ENCODE data around the gene PLCL2. TPM values are rescaled to one million over a fixed set of nuclear protein-coding genes. Genes with fewer than 3 reads are reported as not detected.

The PLCL2 gene
- total RNA-seq, 4 donors from 2014 or later, result 5.1 to 12.3 (median 6.9) TPM

- TF ChIP-seq EP300 (IDR thresholded peaks at IDR 0.05) (no peak), POLR2AphosphoS5 (IDR thresholded peaks at IDR 0.05) (no peak), CTCF (IDR thresholded peaks at IDR 0.05) (no peak), POLR2A (IDR thresholded peaks at IDR 0.05) (no peak)
- H3K4me3 ChIP-seq, result no peak overlapping the region
- H3K4me1 ChIP-seq, result no peaks in the 10 kb centered on the region
- H3K27ac ChIP-seq, result no peak overlapping the region
- ATAC-seq, result no peak
- WGBS, 2 donors (ENCODE audit: low coverage in 1 of 2), result 91 to 100% methylated on average over 1 to 2 of the region's 2 CpGs
- H3K27me3 ChIP-seq, result no peaks in the 10 kb centered on the region
- no peaks in the 10 kb centered on the region for H3K36me3 ChIP-seq
- peaks cover 0 to 15% (median 0%) of the 10 kb centered on the region in 3 donors for H3K9me3 ChIP-seq
These were observed 165.8 kb downstream of the PLCL2 start for GRCh38 chr3:17050506-17050905.

- TF ChIP-seq POLR2A (IDR thresholded peaks at IDR 0.05), result no peak
- no peak for TF ChIP-seq POLR2AphosphoS5 (IDR thresholded peaks at IDR 0.05)
- no peak for TF ChIP-seq EP300 (IDR thresholded peaks at IDR 0.05)
- TF ChIP-seq CTCF (IDR thresholded peaks at IDR 0.05), result no peak
- ATAC-seq, result no peak
- Histone ChIP-seq H3K9me3 (peaks cover 0 to 15% (median 0%) of the 10 kb centered on the region in 3 donors), H3K4me3 (no peak overlapping the region), H3K4me1 (no peaks in the 10 kb centered on the region), H3K36me3 (no peaks in the 10 kb centered on the region), H3K27me3 (no peaks in the 10 kb centered on the region), H3K27ac (no peak overlapping the region)
These were observed 167.6 kb downstream of the PLCL2 start for GRCh38 chr3:17052363-17052762.

GRCh38 chr3:17054301-17054981 lies 169.7 kb downstream of the PLCL2 start:
- no peak overlapping the region for H3K27ac ChIP-seq
- H3K4me3 ChIP-seq, result no peak overlapping the region
- no peaks in the 10 kb centered on the region for H3K27me3 ChIP-seq
- ATAC-seq, result no peak
- WGBS, 2 donors (ENCODE audit: low coverage in 1 of 2), result 79 to 83% methylated on average over 1 of the region's 1 CpG
- H3K4me1 ChIP-seq, result no peaks in the 10 kb centered on the region
- no peaks in the 10 kb centered on the region for H3K36me3 ChIP-seq
- no peak for TF ChIP-seq POLR2A (IDR thresholded peaks at IDR 0.05)
- TF ChIP-seq EP300 (IDR thresholded peaks at IDR 0.05), result no peak
- no peak for TF ChIP-seq CTCF (IDR thresholded peaks at IDR 0.05)
- TF ChIP-seq POLR2AphosphoS5 (IDR thresholded peaks at IDR 0.05), result no peak
- H3K9me3 ChIP-seq, result peaks cover 0 to 10% (median 0%) of the 10 kb centered on the region in 3 donors

- TF ChIP-seq CTCF (IDR thresholded peaks at IDR 0.05) (no peak), POLR2A (IDR thresholded peaks at IDR 0.05) (no peak), POLR2AphosphoS5 (IDR thresholded peaks at IDR 0.05) (no peak), EP300 (IDR thresholded peaks at IDR 0.05) (no peak)
- H3K9me3 ChIP-seq, result peaks cover 0 to 10% (median 0%) of the 10 kb centered on the region in 3 donors
- no peaks in the 10 kb centered on the region for H3K4me1 ChIP-seq
- no peak overlapping the region for H3K4me3 ChIP-seq
- H3K27ac ChIP-seq, result no peak overlapping the region
- H3K27me3 ChIP-seq, result no peaks in the 10 kb centered on the region
- ATAC-seq, result no peak
- H3K36me3 ChIP-seq, result no peaks in the 10 kb centered on the region
These were observed 170.2 kb downstream of the PLCL2 start for GRCh38 chr3:17054982-17055343.

Data from gastroesophageal sphincter (tissue), 4 donors.